HepG2 (cell line): ENCODE data around the gene JPT1. TPM values are rescaled to one million over a fixed set of nuclear protein-coding genes. Genes with fewer than 3 reads are reported as not detected.

Experiments used
- CREB1 ChIP-seq, 2 experiments: fragments of 450-650 bp in 1 of 2; IDR thresholded peaks; 2 replicates each; pipeline ENCODE4 v1.6.1; 2016 to 2017; ENCODE audit warnings: control low read depth in 1 of 2, mild to moderate bottlenecking in 1 of 2, missing compliant biosample characterization in 1 of 2, missing genetic modification characterization in 1 of 2
- HDAC2 ChIP-seq: sonication (generic); formaldehyde crosslinking; IDR thresholded peaks from 2 replicates; pipeline ENCODE4 v1.4.0; 2020; ENCODE audit warnings: missing genetic modification reagents
- HOXA3 ChIP-seq: sonication (generic); formaldehyde crosslinking; IDR thresholded peaks from 2 replicates; pipeline ENCODE4 v1.5.0; 2020; ENCODE audit warnings: missing genetic modification reagents
- IKZF1 ChIP-seq: fragments of 450-650 bp; IDR thresholded peaks from 2 replicates; pipeline ENCODE4 v1.7.1; 2016
- NBN ChIP-seq: fragments of 450-650 bp; conservative IDR thresholded peaks from 2 replicates; pipeline ENCODE4 v1.6.1; 2017
- SP1 ChIP-seq, 2 experiments: fragments of 450-650 bp in 1 of 2; sonication (generic) in 1 of 2; formaldehyde crosslinking in 1 of 2; IDR thresholded peaks; 2 replicates each; pipeline versions ENCODE4 v1.4.0 to v1.6.1; 2016 to 2020; ENCODE audit warnings: missing genetic modification reagents in 1 of 2
- SPEN ChIP-seq: sonication (generic); formaldehyde crosslinking; IDR thresholded peaks from 2 replicates; pipeline ENCODE4 v1.5.1; 2020; ENCODE audit warnings: low read depth, mild to moderate bottlenecking, missing genetic modification reagents
- TBX3 ChIP-seq: fragments of 450-650 bp; IDR thresholded peaks from 2 replicates; pipeline ENCODE4 v1.6.1; 2017; ENCODE audit warnings: antibody characterized with exemption, mild to moderate bottlenecking, inconsistent platforms, borderline replicate concordance
- TCF7L2 ChIP-seq: IDR thresholded peaks from 2 replicates; pipeline ENCODE4 v1.6.1; 2011; ENCODE audit warnings: mild to moderate bottlenecking, low read depth, low read length, moderate library complexity
- ZFP82 ChIP-seq: sonication (generic); formaldehyde crosslinking; IDR thresholded peaks from 2 replicates; pipeline ENCODE4 v1.5.1; 2020; ENCODE audit warnings: mild to moderate bottlenecking, missing genetic modification reagents, borderline replicate concordance
- ZNF331 ChIP-seq: sonication (generic); formaldehyde crosslinking; IDR thresholded peaks from 2 replicates; pipeline ENCODE4 v1.4.0; 2020; ENCODE audit warnings: missing genetic modification reagents
- polyA plus RNA-seq, 8 experiments: library from polyadenylated mRNA; depleted of rRNA in 3 of 8; stranded (reverse) in 7 of 8; unstranded in 1 of 8; fragments of >200 nt; fragmentation: Illumina TruSeq in 4 of 8; extraction: Trizol in 4 of 8; gene quantifications; 2 replicates each; pipeline versions ENCODE4 v1.2.1 to v1.2.3, GENCODE V29; 2011 to 2016; ENCODE audit warnings: low read depth in 4 of 8, missing spikeins in 1 of 8, mixed read lengths in 1 of 8; ENCODE audit not compliant: insufficient read depth in 1 of 8
- total RNA-seq, 5 experiments: library from RNA; depleted of rRNA; stranded (reverse); fragments of >200 nt; fragmentation: Illumina TruSeq; extraction: Trizol; gene quantifications; 2 replicates each; pipeline ENCODE4 v1.2.3, GENCODE V29; 2016; ENCODE audit warnings: low read depth in 1 of 5
- TF ChIP-seq, protein P1 (sequence below): sonication (generic); formaldehyde crosslinking; IDR thresholded peaks from one replicate; pipeline ENCODE4 v1.5.1; 2020; ENCODE audit warnings: mild to moderate bottlenecking, missing genetic modification reagents; ENCODE audit errors: not compliant biosample characterization
- TF ChIP-seq, protein P2 (sequence below): sonication (generic); formaldehyde crosslinking; IDR thresholded peaks from 2 replicates; pipeline ENCODE4 v1.4.0; 2020; ENCODE audit warnings: missing genetic modification reagents
- TF ChIP-seq, protein P3 (sequence below): sonication (generic); formaldehyde crosslinking; IDR thresholded peaks from 2 replicates; pipeline ENCODE4 v1.4.0; 2020; ENCODE audit warnings: missing genetic modification reagents, borderline replicate concordance
- TF ChIP-seq, protein P4 (sequence below): sonication (generic); formaldehyde crosslinking; IDR thresholded peaks from 2 replicates; pipeline ENCODE4 v1.4.0; 2020; ENCODE audit warnings: missing genetic modification reagents

JPT1 gene
- total and polyA plus RNA-seq, 2 of the 13 experiments (the other 11 are each of a cell fraction or from before 2014, with no cell fraction given) = 43.3 to 256 TPM

DNA sequence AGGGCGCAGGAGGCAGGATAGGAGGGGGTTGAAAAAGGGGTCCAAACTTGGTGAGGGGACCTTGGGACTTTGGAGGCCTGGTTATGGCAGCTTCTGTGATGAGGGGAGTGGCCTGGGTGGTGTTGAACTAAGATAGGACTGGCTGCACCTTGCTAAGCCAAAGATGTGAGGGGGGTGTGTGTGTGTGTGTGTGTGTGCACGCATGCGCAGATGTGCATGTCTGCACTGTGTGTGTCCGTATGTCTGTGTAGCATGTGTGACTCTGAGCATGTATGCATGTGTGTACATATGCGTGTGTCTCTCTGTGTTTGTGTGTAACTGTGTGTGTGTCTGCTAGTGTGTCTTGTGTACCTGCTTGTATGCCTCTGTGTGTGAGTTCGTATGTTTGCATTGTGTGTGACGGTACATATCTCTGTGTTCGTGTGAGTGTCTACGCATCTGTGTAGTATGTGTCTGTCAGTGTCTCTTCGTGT lies 62.4 kb downstream of the JPT1 start (continued):
- TF ChIP-seq, protein P1, sequence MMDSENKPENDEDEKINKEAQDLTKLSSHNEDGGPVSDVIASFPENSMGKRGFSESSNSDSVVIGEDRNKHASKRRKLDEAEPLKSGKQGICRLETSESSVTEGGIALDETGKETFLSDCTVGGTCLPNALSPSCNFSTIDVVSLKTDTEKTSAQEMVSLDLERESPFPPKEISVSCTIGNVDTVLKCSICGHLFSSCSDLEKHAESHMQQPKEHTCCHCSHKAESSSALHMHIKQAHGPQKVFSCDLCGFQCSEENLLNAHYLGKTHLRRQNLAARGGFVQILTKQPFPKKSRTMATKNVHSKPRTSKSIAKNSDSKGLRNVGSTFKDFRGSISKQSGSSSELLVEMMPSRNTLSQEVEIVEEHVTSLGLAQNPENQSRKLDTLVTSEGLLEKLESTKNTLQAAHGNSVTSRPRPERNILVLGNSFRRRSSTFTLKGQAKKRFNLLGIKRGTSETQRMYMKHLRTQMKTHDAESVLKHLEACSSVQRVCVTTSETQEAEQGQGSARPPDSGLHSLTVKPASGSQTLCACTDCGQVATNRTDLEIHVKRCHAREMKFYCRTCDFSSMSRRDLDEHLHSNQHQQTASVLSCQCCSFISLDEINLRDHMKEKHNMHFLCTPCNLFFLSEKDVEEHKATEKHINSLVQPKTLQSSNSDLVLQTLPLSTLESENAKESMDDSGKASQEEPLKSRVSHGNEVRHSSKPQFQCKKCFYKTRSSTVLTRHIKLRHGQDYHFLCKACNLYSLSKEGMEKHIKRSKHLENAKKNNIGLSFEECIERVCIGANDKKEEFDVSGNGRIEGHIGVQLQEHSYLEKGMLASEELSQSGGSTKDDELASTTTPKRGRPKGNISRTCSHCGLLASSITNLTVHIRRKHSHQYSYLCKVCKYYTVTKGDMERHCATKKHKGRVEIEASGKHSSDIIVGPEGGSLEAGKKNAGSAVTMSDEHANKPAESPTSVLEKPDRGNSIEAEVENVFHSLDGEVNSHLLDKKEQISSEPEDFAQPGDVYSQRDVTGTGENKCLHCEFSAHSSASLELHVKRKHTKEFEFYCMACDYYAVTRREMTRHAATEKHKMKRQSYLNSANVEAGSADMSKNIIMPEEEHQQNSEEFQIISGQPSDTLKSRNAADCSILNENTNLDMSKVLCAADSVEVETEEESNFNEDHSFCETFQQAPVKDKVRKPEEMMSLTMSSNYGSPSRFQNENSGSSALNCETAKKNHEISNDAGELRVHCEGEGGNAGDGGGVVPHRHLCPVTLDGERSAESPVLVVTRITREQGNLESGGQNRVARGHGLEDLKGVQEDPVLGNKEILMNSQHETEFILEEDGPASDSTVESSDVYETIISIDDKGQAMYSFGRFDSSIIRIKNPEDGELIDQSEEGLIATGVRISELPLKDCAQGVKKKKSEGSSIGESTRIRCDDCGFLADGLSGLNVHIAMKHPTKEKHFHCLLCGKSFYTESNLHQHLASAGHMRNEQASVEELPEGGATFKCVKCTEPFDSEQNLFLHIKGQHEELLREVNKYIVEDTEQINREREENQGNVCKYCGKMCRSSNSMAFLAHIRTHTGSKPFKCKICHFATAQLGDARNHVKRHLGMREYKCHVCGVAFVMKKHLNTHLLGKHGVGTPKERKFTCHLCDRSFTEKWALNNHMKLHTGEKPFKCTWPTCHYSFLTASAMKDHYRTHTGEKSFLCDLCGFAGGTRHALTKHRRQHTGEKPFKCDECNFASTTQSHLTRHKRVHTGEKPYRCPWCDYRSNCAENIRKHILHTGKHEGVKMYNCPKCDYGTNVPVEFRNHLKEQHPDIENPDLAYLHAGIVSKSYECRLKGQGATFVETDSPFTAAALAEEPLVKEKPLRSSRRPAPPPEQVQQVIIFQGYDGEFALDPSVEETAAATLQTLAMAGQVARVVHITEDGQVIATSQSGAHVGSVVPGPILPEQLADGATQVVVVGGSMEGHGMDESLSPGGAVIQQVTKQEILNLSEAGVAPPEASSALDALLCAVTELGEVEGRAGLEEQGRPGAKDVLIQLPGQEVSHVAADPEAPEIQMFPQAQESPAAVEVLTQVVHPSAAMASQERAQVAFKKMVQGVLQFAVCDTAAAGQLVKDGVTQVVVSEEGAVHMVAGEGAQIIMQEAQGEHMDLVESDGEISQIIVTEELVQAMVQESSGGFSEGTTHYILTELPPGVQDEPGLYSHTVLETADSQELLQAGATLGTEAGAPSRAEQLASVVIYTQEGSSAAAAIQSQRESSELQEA (CRISPR knock-in tag) = no peak
- no peak for TF ChIP-seq SPEN (CRISPR knock-in tag)
- no peak for TF ChIP-seq ZFP82
- TF ChIP-seq, protein P2, sequence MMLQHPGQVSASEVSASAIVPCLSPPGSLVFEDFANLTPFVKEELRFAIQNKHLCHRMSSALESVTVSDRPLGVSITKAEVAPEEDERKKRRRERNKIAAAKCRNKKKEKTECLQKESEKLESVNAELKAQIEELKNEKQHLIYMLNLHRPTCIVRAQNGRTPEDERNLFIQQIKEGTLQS (CRISPR knock-in tag) = no peak
- TF ChIP-seq, protein P3, sequence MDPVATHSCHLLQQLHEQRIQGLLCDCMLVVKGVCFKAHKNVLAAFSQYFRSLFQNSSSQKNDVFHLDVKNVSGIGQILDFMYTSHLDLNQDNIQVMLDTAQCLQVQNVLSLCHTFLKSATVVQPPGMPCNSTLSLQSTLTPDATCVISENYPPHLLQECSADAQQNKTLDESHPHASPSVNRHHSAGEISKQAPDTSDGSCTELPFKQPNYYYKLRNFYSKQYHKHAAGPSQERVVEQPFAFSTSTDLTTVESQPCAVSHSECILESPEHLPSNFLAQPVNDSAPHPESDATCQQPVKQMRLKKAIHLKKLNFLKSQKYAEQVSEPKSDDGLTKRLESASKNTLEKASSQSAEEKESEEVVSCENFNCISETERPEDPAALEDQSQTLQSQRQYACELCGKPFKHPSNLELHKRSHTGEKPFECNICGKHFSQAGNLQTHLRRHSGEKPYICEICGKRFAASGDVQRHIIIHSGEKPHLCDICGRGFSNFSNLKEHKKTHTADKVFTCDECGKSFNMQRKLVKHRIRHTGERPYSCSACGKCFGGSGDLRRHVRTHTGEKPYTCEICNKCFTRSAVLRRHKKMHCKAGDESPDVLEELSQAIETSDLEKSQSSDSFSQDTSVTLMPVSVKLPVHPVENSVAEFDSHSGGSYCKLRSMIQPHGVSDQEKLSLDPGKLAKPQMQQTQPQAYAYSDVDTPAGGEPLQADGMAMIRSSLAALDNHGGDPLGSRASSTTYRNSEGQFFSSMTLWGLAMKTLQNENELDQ (CRISPR knock-in tag) = no peak
- 0 out of 2 replicates have a peak, but pooled peaks have one; percentile 71 for TF ChIP-seq NBN
- no peak for TF ChIP-seq ZNF331 (CRISPR knock-in tag)
- TF ChIP-seq HOXA3 (CRISPR knock-in tag) = 0 out of 2 replicates have a peak, but pooled peaks have one; percentile 19
- TF ChIP-seq IKZF1 = 0 out of 2 replicates have a peak, but pooled peaks have one; percentile 57
- no peak for TF ChIP-seq HDAC2
- no peak for TF ChIP-seq SP1 (IDR thresholded peaks at IDR 0.05)
- no peak for TF ChIP-seq SP1 (CRISPR knock-in tag; IDR thresholded peaks at IDR 0.05)
- TF ChIP-seq, protein P4, sequence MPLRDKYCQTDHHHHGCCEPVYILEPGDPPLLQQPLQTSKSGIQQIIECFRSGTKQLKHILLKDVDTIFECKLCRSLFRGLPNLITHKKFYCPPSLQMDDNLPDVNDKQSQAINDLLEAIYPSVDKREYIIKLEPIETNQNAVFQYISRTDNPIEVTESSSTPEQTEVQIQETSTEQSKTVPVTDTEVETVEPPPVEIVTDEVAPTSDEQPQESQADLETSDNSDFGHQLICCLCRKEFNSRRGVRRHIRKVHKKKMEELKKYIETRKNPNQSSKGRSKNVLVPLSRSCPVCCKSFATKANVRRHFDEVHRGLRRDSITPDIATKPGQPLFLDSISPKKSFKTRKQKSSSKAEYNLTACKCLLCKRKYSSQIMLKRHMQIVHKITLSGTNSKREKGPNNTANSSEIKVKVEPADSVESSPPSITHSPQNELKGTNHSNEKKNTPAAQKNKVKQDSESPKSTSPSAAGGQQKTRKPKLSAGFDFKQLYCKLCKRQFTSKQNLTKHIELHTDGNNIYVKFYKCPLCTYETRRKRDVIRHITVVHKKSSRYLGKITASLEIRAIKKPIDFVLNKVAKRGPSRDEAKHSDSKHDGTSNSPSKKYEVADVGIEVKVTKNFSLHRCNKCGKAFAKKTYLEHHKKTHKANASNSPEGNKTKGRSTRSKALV (CRISPR knock-in tag) = no peak
- TF ChIP-seq TBX3 = no peak
- no peak for TF ChIP-seq TCF7L2
- TF ChIP-seq CREB1 (IDR thresholded peaks at IDR 0.05) = peak; percentile 20; the same call in 1 of the 2 replicates
- no peak for TF ChIP-seq CREB1 (CRISPR knock-in tag; IDR thresholded peaks at IDR 0.05)
